ENCODE measurements around the gene ZBED4.
A peak's percentile ranks its signal among the peaks of the same experiment; 100 is the strongest.
"Not testable (repeated sequence)": the region's sequence is repeated elsewhere in the genome, so short reads cannot be mapped to it uniquely, and the experiment has no call there.

ZBED4 gene, protein sequence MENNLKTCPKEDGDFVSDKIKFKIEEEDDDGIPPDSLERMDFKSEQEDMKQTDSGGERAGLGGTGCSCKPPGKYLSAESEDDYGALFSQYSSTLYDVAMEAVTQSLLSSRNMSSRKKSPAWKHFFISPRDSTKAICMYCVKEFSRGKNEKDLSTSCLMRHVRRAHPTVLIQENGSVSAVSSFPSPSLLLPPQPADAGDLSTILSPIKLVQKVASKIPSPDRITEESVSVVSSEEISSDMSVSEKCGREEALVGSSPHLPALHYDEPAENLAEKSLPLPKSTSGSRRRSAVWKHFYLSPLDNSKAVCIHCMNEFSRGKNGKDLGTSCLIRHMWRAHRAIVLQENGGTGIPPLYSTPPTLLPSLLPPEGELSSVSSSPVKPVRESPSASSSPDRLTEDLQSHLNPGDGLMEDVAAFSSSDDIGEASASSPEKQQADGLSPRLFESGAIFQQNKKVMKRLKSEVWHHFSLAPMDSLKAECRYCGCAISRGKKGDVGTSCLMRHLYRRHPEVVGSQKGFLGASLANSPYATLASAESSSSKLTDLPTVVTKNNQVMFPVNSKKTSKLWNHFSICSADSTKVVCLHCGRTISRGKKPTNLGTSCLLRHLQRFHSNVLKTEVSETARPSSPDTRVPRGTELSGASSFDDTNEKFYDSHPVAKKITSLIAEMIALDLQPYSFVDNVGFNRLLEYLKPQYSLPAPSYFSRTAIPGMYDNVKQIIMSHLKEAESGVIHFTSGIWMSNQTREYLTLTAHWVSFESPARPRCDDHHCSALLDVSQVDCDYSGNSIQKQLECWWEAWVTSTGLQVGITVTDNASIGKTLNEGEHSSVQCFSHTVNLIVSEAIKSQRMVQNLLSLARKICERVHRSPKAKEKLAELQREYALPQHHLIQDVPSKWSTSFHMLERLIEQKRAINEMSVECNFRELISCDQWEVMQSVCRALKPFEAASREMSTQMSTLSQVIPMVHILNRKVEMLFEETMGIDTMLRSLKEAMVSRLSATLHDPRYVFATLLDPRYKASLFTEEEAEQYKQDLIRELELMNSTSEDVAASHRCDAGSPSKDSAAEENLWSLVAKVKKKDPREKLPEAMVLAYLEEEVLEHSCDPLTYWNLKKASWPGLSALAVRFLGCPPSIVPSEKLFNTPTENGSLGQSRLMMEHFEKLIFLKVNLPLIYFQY

GRCh38 chr22:49852898-49853894 is at the start of gene ZBED4:
Gene ZBED4, plus strand, starts transcription at chr22:49853844. Its CDS starts 29,819 bp downstream, at chr22:49883663.
- DNase-seq: peak; percentile 100

- DNase-seq: no peak
Measured at GRCh38 chr22:49807129-49807528, 46.5 kb upstream of the ZBED4 start.

GRCh38 chr22:49807780-49808708 is 45.6 kb upstream of the ZBED4 start:
- DNase-seq: no peak

DNA sequence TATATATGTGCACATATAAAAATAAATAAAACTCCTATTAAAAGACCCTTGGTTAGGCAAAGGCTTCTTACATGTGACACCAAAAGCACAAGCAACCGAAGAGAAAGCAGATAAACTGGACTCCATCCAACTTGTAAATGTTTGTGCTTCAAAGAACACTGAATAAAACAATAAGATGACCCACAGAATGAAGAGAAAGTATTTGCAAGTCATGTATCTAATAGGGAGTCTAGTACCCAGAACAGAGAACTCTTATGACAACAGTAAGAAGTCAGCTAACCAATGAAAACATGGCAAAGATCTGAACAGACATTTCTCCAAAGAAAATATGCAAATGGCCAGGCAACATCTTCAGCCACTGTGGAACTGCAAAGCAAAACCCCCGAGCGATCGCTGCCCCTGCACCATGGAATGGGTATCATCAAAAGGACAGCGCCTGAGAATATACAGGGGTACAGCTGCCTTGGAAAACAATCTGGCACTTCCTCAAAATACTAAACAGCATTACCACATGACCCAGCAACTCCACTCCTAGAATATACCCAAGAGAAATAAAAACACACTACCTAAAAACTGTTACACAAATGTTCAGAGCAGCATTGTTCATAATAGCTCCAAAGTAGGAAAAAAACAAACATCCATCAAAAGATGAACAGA is 43.2 kb upstream of the ZBED4 start:
- DNase-seq: no peak

DNA sequence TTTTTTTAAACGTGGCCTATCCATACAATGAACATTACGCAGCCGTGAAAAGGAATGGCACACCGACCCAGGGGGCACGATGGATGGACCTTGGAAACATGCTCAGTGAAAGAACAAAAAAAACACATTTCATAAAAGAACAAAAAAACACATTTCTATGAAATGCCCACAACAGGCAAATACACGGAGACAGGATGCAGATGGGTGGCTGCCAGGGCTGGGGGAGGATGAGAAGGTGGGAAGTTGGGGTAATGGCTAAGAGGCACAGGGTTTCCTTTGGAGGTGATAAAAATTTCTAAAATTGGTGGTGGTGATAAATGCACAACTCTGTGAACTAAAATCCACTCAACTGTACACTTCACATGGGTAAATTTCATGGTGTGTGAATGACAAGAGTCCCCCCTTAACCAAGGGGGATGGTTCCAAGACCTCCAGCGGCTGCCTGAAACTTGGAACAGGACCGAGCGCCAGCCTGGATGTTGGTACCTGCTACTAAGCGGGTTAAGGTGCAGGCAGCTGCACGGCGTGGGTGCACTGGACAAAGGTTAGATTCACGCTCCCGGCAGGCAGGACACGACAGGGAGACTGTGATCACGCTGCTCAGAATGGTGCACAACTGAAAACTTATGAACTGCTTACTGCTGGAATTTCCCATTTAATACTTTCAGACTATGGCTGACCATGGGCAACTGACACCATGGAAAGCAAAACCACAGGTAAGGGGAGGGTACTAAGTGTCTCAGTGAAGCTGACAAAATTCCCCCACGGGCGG is 42.4 kb upstream of the ZBED4 start:
- no peak for DNase-seq

GRCh38 chr22:49812838-49813237 is 40.8 kb upstream of the ZBED4 start:
- DNase-seq: no peak

- DNase-seq: no peak
Measured at GRCh38 chr22:49814164-49814686, 39.4 kb upstream of the ZBED4 start.

DNA sequence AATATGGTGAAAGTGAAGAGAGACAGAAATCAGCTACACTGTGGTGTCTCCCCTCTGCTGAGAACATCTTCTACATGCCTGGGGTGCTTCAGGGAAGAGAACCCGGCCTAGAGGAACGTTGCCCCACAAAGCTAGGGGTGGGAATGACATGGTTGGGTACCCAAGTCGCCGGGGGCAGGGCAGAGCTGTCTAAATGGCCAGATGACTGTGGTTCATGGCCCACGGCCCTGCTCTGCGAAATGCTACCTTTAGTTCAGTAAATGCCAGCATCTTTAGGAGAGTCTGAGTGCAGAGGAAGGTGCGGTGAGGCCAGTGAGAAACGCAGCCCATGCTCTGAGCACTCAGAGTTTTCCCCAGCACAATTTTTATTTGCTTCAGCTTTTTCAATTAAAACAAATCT is 38.8 kb upstream of the ZBED4 start:
- no peak for DNase-seq

DNA sequence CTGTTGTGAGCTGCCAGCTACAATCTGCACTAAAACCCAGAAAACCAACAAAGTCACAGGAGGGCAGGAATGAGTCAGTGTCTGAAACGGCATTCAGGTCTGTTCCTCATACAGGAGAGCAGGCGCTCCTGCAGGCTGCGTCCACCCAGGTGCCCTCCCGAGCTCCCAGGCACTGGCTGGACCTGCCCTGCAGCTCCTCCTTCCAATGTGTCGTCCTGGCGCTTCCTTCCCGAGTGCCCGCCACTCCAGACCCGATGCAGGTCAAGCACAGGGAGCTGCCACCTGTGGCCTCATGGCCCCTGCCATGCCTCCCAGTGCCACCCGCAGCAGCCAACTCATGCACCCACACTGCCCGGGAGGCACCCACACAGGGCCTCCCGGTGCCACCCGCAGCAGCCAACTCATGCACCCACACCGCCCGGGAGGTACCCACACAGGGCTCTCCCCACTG is 38.0 kb upstream of the ZBED4 start:
- no peak for DNase-seq

DNA sequence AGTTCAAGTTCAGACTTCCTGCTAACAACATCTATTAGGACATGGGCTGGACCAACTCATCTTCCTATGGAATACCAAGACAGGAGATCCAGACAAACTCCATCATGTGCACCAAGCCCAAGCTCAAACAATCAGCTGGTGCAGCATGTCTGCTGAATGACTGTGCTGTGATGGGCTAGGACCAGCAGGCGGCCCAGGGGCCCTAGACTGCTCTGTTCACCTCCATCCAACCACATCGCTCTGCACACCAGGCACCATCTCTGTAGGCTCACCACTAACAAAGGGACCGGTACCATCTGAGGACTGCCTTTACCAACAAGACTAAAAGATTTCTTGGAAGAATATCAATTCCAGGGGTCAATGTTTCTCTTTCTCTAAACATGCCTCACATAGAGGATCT is 36.3 kb upstream of the ZBED4 start:
- no peak for DNase-seq

DNA sequence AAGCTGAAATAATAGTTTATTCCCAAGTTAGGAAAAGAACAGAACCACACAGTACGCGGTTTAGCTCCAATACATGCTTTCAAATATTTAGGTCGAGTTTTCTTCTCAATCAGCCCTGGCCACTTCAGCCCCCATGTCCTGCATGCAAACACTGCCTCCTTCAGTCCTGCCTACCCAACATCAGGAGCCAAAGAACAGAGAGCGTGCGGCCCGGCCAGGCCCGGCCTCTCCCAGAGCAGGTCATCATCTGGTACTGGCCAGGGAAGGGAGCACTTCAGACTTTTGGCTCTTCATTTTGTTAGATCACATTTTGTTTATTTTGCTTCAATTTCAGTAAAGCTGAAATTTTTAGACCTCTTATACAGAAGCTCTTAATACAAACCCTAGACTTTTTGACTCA is 32.7 kb upstream of the ZBED4 start:
- no peak for DNase-seq

DNA sequence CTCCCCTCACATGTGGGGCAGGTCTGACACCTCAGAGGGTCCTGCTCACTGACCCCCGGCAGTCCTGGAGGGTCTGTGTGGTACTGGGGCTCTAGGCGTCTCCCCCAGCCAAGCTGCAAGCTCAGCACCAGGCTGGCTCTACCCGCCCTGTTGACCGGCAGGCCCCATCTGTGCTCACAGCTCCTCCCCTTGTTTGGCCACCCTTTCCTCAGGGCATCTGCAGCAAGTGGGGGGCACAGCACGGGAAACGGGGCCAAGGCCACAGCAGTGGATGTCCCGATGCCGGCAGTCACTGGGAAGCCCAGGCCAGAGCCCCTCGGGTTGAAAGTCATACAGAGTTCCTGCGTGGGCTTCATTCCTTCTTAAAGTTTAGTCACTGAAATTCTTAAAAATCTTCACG is 31.9 kb upstream of the ZBED4 start:
- not testable (repeated sequence) for DNase-seq

- no peak for DNase-seq
Measured at GRCh38 chr22:49823289-49824045, 30.2 kb upstream of the ZBED4 start.

DNA sequence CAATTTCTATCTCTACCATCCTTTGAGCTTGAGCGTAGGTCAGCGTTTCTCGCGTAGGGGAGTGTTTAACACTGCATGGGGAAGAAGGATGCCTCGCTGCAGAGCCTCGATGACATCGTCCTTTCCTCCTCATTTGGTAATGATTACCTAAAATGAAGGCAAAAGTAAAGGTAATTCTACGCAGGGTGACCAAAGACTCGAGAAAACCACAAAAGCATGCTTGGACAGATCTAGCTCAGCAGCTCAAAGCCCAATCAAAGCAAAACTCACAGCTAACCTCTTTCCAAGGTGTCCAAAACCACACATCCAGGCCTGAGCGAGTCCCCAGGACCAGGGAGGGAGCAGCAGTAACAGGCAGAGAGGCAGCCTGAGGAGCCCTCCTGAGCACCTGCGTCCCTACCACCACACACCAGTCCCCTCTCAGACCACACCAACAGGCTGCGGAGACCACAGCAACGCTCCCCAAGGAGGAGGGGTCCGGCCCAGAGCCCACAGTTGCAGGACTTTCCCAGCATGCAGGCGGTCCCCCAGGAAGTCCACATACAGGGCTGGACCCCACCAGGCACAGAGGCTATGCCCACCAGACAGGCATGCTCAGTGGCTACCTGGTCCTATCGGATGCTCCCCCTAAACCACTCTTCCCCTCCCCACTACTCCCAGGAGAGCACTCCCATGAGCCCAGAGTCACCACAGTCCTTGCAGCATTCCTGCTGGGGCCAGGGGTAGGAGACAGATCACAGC is 29.3 kb upstream of the ZBED4 start:
- DNase-seq: no peak

DNA sequence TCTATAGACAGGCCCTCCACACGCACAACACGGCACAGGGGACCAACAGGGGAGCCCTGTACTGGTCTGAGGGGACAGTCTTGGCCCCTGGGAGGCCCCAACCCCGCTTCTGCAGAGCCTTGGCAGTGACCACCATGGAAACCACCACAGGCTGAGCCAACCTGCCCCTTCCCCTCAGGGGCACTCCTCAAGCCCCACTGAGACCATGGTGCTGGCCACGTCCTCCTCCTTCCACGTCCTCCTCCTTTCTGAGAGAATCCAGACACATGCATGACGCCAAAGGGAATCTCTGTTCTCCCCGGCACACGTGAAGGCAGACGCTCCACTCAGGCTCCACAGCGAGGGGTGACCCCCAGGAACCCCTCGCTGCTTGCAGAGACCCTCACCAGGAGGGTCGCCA is 28.7 kb upstream of the ZBED4 start:
- DNase-seq: no peak

DNA sequence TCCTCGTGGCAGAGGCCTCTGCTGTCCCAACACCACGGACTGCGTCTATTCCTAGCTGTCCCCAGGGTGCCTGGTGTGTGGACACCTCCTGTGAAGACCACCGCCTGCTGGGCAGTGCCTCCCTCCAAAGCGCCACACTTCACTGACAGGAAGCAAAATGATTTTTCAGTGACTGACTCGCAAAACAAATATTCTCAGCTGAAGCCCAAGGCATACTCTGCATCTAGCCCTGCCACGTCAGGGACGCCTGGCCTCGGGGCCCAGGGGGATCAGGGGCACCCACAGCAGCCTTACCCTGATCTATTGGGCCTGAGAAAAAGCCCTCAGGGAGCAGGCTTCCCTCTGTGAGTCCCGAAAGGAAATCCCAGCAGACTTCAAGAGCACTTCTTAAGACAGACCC is 28.2 kb upstream of the ZBED4 start:
- no peak for DNase-seq

- DNase-seq: peak; percentile 54
Measured at GRCh38 chr22:49825944-49826602, 27.6 kb upstream of the ZBED4 start.

Measured in activated CD4-positive, CD25-positive, alpha-beta regulatory T cell treated with anti-CD3 and anti-CD28 coated beads, Interleukin-2, amount 50 U/mL, for 72 hours (primary cell).